Smooth muscle cell of the brain vasculature (primary cell): ENCODE results near the gene CSF1.

Experiments
- DNase-seq: peaks from one replicate; pipeline ENCODE4 v3.0.0-alpha.2; 2012; ENCODE audit warnings: low read depth, low spot score

The CSF1 gene

DNA sequence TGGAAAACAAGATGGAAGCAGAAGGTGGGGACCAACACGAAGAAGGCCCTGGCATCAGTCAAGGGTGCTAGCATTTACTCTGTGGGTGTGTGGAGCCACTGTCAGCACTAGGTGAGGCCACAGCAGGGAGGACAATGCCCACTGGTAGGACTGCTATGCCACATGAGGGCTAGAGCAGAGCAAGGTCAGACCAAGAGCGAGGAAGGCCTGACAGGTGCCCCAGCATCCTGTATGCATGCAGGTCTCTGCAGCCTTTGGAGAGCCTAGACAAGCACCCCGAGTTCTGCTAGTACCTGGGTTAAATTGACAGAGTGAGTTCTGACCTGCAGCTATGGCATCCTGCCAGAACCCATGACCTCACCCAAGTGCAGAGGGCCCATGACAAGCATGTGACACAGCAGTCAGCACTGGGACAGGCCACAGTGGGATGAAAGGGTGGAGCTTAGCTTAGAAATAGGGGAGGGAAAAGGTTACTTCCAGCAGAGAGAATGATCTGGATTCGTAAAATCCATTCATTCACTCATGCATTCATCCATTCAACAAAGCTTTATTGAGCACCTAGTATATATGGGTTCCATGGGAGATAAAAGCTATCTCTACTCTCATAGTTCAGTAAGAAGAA is 9.0 kb upstream of the CSF1 start:
- no peak for DNase-seq

DNA sequence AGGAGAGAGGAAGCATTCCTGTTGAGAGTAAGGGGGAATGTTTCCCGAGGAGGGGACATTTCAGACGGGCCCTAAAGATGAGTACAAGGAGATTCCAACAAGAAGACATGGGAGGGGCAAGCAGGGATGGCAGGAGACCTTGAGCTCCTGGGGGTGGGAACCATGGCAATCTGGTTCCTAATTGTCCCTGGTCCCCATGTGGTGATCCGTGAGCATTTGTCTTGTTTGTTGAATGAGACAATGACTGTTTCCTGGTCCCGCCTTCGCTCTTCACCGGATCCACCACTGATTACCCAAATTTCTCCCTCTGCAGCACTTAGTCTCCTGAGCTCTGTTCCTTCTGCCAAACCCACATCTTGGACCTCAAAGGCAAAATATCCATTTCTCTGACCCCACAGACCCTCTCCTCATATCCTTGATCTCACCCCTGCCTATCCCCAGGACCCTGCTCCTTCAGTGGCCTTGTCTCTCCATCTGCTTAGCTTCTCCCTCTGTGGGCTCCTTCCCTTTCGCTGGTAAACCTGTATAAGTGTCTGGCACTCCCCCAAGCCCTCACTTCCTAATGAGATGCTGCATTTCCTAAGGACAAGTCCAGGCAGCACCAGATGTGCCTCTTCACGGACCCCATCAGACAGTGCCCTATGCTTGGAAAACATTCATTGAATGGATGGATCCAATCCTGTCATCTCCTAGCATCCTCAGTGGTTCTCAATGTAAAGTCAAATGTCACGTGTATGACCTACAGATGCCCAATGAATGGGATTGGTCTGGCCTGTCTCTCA is 8.3 kb upstream of the CSF1 start:
- DNase-seq: no peak

DNA sequence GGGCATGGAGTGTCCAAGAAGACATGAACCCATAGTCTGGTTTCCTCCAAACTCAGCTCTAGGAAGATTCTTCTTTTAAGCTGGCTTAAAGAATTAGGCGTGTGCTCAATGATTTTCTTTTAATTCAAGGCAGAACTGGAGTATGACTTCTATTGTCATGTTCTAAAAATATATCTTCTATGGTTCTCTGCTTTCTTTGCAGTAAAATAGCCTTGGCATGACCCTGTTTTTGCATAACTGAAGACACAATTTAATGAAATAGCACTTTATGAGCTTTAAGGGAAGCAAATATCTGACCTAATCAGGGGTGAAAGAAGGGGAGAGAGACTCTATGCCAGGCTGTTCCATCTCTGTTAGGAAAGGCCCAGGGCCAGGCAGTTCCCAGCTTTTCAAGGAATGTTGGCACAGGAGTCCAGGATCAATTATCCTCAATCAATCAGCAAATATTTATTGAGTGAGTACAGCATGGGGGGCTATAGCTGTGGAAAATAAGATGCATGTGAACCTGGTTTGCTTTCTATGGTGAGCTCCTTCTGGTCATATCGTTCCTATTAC is 7.2 kb upstream of the CSF1 start:
- DNase-seq: no peak

DNA sequence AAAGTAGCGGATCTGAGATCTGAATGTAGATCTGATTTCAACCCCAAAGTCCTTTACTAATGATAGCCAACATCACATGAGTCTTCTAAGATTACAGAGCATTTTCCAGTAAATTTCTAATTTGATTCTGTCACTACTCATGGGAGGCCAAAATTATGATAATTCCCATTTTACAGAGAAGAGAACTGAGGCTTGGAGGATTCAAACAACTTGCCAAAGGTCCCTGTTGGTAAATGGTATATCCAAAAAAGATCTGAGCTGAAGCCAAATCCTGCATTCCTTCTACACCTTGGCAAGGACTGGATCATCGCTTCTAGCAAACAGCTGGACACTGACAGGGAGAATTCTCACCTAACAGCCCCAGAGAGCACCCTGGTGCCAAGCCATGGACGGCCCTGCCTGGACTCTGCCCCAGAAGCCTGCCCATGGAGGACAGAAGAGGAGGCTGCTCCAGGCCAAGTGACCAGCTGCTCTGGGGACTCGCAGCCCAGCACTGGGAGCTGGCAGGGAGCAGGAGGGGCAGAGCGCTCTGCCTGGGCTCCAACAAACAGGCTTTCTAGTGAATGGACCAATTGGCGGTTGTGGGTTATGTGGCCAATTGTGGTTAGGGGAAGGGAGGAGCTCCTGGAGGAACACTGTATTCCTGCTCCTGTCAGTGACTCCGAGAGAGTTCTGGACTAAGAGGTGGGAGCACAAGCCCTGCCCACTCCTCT is 6.4 kb upstream of the CSF1 start:
- no peak for DNase-seq

DNA sequence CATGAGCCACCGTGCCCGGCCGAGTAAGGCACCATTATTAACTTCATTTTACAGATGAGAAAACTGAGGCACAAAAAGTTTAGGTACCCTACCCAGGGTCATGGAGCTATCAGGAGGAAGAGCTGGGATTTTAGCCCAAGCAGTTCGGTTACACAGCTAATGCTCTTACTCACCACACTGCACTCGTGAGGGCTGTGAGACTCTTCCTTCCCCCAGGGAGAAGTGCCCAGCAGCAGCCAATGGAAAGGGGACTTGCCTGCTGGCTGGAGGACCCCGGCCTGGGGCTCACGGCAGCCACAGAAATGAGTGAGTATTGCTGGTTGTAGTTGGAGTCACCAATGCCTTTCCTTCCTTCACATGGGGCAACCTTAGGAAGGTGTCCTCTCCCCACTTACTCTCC is 5.2 kb upstream of the CSF1 start:
- DNase-seq: no peak

DNA sequence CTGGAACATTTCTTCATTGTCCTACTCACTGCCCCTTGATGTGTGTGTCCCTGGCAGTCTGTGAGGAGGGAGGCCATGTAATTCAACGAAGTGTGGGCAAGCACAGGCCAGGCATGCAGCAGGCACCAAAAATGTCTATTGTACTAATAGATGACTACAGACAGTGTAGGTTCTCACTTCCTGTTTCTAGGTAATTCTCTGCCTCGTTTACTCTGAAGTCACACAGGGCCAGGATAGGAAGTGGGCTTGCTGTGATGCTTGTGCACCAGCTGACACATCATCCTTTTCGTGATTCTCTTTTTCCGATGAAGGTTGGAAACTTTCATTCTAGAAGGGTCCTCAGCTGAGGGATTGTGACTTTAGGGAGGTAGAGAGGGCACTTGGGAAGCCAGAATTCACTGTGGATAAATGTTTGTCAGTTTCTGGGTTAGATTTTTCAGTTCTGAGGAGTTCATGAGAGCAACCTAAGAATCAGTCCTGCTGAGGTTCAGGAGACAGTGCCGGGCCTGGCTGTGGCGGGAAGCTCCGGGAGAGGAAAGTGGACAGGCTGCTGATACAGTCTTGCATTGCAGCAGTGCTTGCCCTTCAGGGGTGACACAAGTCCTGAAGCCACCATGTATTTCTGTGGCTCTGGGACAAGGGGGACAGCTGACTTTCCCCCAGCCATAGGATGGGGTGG is 4.3 kb upstream of the CSF1 start:
- no peak for DNase-seq

DNA sequence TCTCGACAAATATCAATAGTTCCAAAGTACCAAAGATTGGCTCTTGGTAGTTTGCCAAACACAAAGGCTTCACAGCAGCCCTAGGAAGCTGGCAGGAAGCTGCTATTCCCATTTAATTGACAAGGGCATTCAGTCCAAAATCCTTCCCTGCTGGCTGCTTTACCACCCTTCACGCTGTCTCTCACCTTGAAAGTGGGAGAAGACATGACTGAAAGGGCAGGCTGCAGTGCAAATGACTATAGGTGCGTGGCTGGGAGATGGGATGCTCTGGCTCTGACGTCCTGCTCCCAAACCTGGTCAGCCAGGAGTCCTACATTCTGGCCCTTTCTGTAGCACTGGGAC is 3.8 kb upstream of the CSF1 start:
- DNase-seq: no peak

DNA sequence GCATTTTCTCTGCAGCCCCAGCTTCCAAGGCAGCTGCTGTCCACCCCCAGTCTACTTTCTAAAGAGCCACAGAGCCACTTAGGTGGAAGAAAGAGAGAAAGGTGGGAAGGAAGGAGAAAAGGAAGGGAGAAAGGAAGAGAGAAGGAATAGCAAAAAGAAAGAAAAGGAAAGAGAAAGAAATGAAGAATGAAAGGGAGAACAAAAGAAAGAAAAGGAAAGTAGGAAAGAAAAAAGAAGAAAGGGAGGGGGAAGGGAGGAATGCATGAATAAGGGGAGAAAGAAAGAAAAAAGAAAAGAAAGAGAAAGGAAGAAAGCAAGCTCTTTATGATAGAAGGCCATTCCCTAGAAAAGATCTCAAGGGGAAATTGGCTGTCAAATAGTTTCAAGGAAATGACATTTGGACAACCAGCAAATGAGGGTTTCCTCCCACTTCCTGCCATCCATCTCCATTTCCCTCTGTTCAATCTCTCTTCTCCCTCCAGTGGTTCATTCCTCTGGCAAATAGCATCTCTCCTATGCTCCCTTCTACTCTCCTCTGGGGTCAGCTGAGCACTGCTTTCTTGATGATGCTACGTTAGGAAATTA is 3.4 kb upstream of the CSF1 start:
- DNase-seq: no peak

DNA sequence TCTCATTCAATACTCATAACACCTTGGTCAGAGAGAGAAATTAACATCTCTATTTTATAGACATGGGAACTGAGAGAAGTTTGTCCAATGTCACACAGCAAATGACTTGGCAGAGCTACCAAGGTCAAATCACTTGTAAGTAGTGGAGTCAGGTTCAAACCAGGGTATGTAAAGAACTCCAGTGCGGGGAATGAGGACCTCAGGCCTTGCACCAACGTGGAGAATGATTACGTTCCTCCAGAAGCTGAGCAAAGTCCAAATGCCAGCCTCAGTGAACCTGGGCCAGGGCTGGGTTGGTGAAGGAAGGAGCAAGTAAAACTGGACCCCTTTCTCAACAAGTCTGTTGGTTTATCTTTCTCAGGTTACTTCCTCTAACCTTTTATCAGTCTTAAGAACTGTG is 1.8 kb upstream of the CSF1 start:
- no peak for DNase-seq

DNA sequence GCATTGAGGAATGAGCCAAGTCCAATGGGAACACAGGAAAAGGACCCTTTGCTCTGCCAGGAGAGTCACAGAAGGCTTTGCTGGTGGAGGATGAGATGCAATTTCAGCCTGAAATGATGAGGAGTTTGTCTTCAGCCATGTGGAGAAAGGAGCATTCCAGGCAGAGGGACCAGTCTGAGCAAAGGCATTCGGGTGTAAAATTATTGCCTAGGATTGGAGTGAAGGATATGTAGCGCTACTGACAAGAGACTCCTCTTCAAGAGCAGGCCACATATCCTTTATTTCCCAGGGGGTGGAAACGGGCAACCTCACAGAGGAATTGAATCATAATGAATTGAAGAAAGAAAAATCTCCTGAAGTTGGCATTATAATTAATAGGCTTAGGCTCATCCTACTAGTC is 1.1 kb upstream of the CSF1 start:
- no peak for DNase-seq

DNA sequence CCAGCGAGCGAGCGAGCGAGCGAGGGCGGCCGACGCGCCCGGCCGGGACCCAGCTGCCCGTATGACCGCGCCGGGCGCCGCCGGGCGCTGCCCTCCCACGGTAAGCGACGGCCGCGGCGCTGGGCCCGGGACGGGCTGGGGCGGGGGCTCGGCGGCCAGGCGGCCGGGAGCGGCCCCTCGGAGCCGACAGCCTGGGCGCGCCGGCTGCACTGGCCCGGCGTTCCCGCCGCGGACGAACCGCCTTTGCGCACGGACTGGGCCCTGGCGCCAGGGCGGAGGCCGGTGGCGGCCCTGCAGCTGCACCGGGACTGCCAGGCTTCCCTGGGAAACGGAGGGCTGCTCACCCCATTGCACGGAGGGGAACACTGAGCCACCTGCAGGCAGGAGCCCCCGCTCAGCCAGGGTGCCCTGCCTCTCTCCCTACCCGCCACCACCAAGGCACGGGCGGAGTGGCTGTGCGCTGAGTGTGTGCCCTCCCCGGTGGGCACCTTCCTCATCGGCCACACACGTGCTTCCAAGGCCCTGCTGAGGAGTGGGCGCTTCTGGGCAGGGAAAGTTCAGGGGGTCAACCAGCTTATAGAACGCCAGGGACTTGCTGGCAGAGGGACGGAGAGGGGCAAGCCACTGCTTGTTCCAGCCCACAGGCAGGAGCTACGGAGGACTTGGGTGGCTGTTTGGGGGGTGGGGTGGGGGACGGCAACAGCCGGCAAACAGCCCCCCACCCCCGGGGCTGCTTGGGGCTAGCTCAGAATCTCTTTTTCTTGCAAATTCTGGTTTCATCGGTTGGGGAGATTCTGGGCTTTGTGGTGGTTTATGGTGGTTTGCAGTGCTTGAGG is 532 bp downstream of the CSF1 start:
- DNase-seq: no peak

DNA sequence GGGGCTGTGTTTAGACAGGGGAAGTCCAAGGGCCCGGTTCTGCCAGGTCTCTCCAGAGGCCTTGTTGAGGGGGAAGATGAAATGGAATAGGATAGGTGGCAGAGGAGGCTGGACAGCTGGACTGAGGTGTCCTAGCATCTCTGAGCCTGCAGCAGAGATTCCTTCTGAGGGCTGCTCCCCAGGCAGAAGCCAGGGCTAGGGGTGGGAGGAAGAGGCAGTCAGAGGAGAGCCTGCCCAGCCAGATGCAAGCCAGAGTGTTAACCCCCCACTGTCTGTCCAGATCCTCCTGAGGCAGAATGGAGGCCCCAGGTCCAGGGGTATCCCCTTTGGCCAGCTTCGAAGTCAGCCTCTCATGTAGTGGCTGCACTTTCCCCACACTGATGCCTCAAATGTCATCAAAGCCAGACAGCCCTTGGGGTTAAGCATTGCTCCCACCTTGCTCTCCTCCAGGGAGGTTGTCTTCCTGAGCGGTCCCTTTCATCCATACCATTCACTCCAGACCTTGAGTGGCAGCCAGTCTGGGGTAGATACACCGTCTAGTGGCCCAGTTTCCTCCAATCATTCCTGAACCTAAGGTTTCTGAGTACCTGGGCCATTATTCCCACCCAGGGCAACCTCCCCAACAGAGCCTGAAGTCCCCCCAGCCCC is 1.7 kb downstream of the CSF1 start:
- DNase-seq: no peak

DNA sequence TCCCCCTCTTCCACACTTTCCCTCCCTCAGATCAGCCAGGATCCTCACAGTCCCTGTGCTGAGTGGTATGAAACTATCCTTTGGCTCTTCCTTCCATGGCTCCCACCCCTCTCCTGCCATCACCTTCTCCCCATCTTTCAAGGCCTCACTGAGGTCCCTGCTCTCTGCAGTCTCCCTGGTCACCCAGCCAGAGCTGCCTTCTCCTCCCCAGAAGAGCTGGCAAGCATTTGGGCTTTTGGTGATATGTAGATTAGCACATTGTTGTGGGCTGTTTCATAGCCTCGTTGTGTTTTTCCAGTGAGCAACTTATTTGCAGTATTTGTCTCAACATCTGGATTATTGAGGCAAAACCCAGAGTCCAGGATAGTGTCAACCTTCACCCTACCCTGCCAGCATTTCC is 2.2 kb downstream of the CSF1 start:
- no peak for DNase-seq

DNA sequence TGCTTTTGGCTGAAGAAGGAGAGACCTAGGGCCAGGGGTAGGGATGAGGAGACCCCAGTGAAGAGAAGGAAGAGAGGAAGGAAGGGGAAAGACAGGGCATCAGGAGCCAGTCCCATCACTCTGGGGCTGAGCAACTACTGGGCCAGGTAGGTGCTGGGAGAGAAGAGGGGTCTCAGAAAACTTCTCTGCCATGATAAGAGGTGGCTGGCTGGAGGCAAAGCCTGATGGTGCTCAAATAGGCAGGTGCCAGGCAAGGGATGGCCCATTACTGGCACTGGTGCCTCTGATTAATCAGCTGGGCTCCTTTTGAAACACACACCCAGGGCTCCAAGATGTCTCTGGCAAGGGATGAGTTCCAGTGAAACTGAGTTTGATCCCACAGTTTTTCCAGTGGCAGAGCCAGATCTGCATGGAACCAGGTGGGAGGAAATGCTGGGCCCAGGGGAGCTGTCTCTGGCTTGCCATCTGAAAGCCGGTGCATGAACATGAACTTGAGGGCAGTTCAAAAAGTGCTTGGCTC is 2.8 kb downstream of the CSF1 start:
- DNase-seq: no peak

DNA sequence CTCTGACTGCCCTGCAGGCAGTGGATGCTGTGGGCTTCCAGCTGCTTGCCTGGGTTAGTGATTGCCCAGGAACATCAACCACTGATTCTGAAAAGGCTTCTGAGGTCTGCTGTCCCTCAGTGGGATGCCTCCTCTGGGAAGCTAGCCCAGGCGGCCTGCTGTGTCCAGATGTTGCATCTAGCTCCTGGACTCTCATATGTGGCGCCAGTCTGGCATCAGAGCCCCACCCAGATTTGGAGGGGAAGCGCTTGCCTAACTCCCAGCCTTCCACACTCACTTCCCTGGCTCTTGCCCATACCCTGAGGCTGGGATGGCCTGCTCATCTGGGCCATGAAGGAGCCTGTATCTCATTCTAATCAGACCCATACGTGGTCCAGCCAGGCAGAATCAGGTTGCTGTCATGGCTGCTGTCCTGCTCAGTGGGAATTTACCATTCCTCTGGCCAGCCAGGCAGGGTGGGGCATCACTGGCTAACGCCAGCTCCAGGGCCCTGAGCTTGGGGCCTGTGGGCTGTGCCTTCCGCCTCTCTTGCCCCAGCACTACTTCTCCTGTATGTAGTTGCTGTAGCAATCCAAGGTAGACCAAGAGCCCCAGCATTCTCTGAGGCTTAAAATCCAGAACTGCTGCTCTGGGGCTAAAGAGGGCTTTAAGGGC is 4.1 kb downstream of the CSF1 start:
- peak; percentile 71 for DNase-seq

DNA sequence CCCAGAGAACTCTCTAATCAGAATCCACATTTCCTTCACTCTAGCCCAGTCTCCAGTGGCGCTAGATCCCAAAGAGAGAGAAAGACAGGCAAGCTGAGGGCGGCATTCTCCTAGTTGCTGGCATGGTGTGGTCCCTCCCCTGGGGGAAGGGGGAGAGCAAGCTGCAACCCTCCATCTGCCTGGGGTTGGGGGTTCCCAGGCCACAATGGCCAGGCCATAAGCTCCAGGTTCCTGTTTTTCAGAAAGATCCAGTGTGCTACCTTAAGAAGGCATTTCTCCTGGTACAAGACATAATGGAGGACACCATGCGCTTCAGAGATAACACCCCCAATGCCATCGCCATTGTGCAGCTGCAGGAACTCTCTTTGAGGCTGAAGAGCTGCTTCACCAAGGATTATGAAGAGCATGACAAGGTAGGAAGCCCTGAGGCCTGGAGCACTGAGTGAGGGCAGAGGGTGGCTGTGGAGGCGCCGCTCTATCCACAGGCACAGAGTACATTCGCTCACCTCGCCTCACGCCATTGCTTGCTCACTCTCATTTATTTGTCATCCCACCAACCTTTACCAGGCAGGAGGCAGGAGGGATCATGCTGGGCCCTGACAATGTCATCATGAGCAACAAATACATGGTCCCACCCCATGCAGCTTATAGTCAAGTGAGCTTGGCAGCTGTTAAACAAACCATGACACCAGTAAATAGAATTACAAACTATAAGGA is 6.6 kb downstream of the CSF1 start:
- no peak for DNase-seq

DNA sequence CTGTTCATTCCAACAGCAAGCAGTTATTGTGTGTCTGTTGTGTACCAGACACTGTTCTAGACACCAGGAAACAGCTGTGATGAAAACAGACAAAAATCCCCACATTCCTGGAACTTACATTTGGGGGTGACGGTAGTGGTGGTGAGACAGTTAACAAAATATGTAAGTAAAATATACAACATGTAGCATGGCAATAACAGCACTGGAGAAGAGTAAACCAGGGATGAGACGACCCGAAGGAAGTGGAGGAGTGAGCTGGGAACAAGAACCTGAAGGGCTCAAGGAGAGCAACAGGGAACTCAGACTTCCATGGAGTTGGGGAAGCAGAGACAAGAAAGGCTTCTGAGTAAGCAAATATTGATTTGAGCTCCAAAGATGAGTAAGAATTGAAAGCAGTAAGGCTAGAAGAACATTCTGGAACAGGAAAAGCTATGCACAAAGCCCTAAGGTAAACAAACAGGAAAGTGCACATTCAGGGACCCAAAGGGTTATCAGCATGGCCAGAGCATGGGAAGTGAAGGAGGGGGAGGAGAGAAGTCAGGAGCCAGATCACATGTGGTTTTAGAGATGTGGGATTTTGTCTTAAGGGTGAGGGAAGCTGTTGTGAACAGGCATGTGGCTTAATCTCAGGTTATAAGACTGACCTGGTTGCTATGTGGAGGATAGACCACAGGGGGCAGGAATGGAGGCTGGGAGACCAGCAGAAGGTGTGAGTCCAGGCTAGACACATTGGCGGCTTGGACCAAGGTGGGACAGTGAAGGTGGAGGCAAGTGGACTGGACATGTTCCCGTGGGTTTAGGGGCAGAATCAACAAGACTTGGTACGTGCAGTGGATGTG is 7.3 kb downstream of the CSF1 start:
- no peak for DNase-seq

DNA sequence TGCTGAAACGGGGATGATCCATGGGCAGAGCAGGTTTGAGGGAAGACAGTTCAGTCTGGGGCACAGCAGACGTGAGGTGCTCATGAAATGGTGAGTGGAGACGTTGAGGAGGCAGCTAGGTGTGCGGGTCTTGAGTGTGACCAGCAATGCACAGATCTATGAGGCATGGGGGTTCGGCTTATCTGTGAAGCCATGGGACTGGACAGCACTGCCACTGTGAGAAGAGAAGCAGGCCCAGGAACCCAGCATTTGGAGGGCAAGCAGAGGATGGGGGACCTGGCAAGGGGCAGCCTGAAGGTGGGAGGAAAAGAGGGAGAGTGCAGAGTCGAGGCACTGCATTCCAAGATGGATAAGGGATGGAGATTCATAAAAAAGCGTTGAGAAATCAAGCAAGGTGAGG is 8.0 kb downstream of the CSF1 start:
- no peak for DNase-seq
